Retinal pigment epithelial cell (primary cell): ENCODE results near the gene STXBP1.
A peak's percentile ranks its signal among the peaks of the same experiment; 100 is the strongest.

Experiments used
- DNase-seq: peaks from one replicate; pipeline ENCODE4 v3.0.0-alpha.2; 2010; ENCODE audit warnings: low read depth
- H3K4me3 ChIP-seq: 2 replicates; pipeline ENCODE4 v1.5.1; 2011; ENCODE audit warnings: mild to moderate bottlenecking, low read length, control low read depth, moderate library complexity
- CTCF ChIP-seq: conservative IDR thresholded peaks from 2 replicates; pipeline ENCODE4 v1.5.1; 2011; ENCODE audit warnings: low read depth, low read length, control low read depth, inconsistent platforms

STXBP1 gene

GRCh38 chr9:127587966-127588365 is 24.1 kb upstream of the STXBP1 start:
- no peak for TF ChIP-seq CTCF
- H3K4me3 ChIP-seq: no peak overlapping the region
- DNase-seq: no peak

- TF ChIP-seq CTCF: no peak
Observed at GRCh38 chr9:127588740-127589506, 23.2 kb upstream of the STXBP1 start.

GRCh38 chr9:127589955-127590370 is 22.1 kb upstream of the STXBP1 start:
- no peak overlapping the region for H3K4me3 ChIP-seq
- peak; percentile 90 for TF ChIP-seq CTCF
- no peak for DNase-seq

More at GRCh38 chr9:127588740-127589506, 23.2 kb upstream of the STXBP1 start:
- H3K4me3 ChIP-seq: no peak overlapping the region
- no peak for DNase-seq

GRCh38 chr9:127595611-127596010 is 16.5 kb upstream of the STXBP1 start:
- TF ChIP-seq CTCF: no peak
- no peak overlapping the region for H3K4me3 ChIP-seq
- DNase-seq: no peak

- no peak overlapping the region for H3K4me3 ChIP-seq
- no peak for DNase-seq
- no peak for TF ChIP-seq CTCF
Observed at GRCh38 chr9:127598839-127599549, 13.1 kb upstream of the STXBP1 start.

GRCh38 chr9:127599550-127599891 is 12.6 kb upstream of the STXBP1 start:
- H3K4me3 ChIP-seq: no peak overlapping the region
- DNase-seq: no peak
- no peak for TF ChIP-seq CTCF

- no peak for DNase-seq
- no peak for TF ChIP-seq CTCF
- no peak overlapping the region for H3K4me3 ChIP-seq
Observed at GRCh38 chr9:127603226-127603625, 8.9 kb upstream of the STXBP1 start.
